Caco-2 (cell line): ENCODE data around the gene PLEKHG5. TPM values are rescaled to one million over a fixed set of nuclear protein-coding genes. Genes with fewer than 3 reads are reported as not detected.

Experiments used
- BruUV-seq: library from RNA; stranded (reverse); fragments of 400-500 nt; replicated peaks from 2 replicates; lab custom pipeline; 2021; lab: Mats Ljungman, UMichigan
- CTCF ChIA-PET: fragments of 300-600 bp; sonication (Branson Sonifier 250); formaldehyde crosslinking; loops from one replicate; lab custom pipeline; 2022; ENCODE audit warnings: antibody characterized with exemption; lab: Charles Lee
- POLR2A ChIA-PET: fragments of 300-600 bp; sonication (Branson Sonifier 250); formaldehyde crosslinking; loops from one replicate; lab custom pipeline; 2022; ENCODE audit warnings: antibody characterized with exemption; lab: Charles Lee
- DNase-seq, 2 experiments: peaks; one replicate each; pipeline versions ENCODE4 v3.0.0 to v3.0.0-alpha.2; 2020 to 2022
- H3K27me3 ChIP-seq: replicated peaks from 2 replicates; pipeline ENCODE4 v1.6.0; 2011; ENCODE audit warnings: low read length; ENCODE audit not compliant: control insufficient read depth, insufficient read depth
- H3K36me3 ChIP-seq: 2 replicates; pipeline ENCODE4 v1.5.1; 2011; ENCODE audit warnings: low read length; ENCODE audit not compliant: control insufficient read depth, insufficient read depth
- H3K4me1 ChIP-seq: fragments of 250-450 bp; sonication (Bioruptor Pico); 2 replicates; pipeline ENCODE4 v1.5.1; 2020; ENCODE audit warnings: mild to moderate bottlenecking
- H3K4me3 ChIP-seq: 2 replicates; pipeline ENCODE4 v1.5.1; 2011; ENCODE audit warnings: low read depth, mild to moderate bottlenecking, control low read depth, low read length
- H3K9me3 ChIP-seq: fragments of 250-450 bp; sonication (Bioruptor Pico); 2 replicates; pipeline ENCODE4 v1.5.1; 2020; ENCODE audit warnings: mild to moderate bottlenecking, moderate library complexity
- H3K27ac Mint-ChIP-seq: one replicate; pipeline ENCODE4 v1.8.0; 2022; ENCODE audit warnings: mixed read lengths; ENCODE audit not compliant: unreplicated experiment
- H3K27me3 Mint-ChIP-seq: one replicate; pipeline ENCODE4 v1.8.0; 2022; ENCODE audit warnings: mixed read lengths; ENCODE audit not compliant: insufficient read depth, unreplicated experiment
- H3K36me3 Mint-ChIP-seq: one replicate; pipeline ENCODE4 v1.8.0; 2022; ENCODE audit warnings: mild to moderate bottlenecking, mixed read lengths; ENCODE audit not compliant: insufficient read depth, unreplicated experiment
- H3K4me1 Mint-ChIP-seq: one replicate; pipeline ENCODE4 v1.8.0; 2022; ENCODE audit warnings: low read depth, mixed read lengths; ENCODE audit not compliant: unreplicated experiment
- H3K4me3 Mint-ChIP-seq: one replicate; pipeline ENCODE4 v1.8.0; 2022; ENCODE audit warnings: mild to moderate bottlenecking, moderate library complexity, mixed read lengths; ENCODE audit not compliant: unreplicated experiment
- H3K9me3 Mint-ChIP-seq: one replicate; pipeline ENCODE4 v1.8.0; 2022; ENCODE audit warnings: mixed read lengths; ENCODE audit not compliant: unreplicated experiment
- CTCF ChIP-seq, 2 experiments: fragments of 200-600 bp in 1 of 2; IDR thresholded peaks; 1 replicate in 1 of 2; 2 replicates in 1 of 2; pipeline versions ENCODE4 v1.5.1 to v1.8.0; 2011 to 2022; ENCODE audit warnings: antibody characterized with exemption in 1 of 2, control low read depth in 1 of 2, inconsistent platforms in 1 of 2, low read depth in 1 of 2, low read length in 1 of 2, mild to moderate bottlenecking in 1 of 2, moderate library complexity in 1 of 2; ENCODE audit not compliant: insufficient read depth in 1 of 2, severe bottlenecking in 1 of 2, unreplicated experiment in 1 of 2
- intact Hi-C: fragments of 100-400 bp; cut with micrococcal nuclease; formaldehyde crosslinking; loops from one replicate; pipeline ENCODE4 v1.10.0; 2022; ENCODE audit not compliant: unreplicated experiment
- microRNA-seq: library from miRNA; unstranded; fragments of <30 nt; microRNA quantifications from one replicate; pipeline ENCODE4 v1.2.0, GENCODE V29; 2022
- total RNA-seq: library from RNA; stranded (reverse); gene quantifications from 2 replicates; pipeline ENCODE4 v1.2.3, GENCODE V29; 2022

PLEKHG5 gene
- total RNA-seq, 1 experiment from 2014 or later: 12.2 TPM

GRCh38 chr1:6417961-6418667, 73.4 kb downstream of the PLEKHG5 start:
- H3K4me1 ChIP-seq: peaks cover 21% of the 10 kb centered on the region
- intact Hi-C loops: no loop called here
- no peak overlapping the region for H3K4me3 ChIP-seq
- DNase-seq: no peak
- ChIA-PET CTCF (no interaction called here), POLR2A (no interaction called here)
- Mint-ChIP-seq H3K27ac (no peak overlapping the region), H3K9me3 (no peaks in the 10 kb centered on the region), H3K36me3 (no peaks in the 10 kb centered on the region), H3K27me3 (peaks cover 7% of the 10 kb centered on the region), H3K4me3 (no peak overlapping the region), H3K4me1 (peaks cover 6% of the 10 kb centered on the region)
- peaks cover 2% of the 10 kb centered on the region; the same call in 1 of the 2 replicates for H3K27me3 ChIP-seq
- H3K36me3 ChIP-seq: no peaks in the 10 kb centered on the region
- TF ChIP-seq CTCF (IDR thresholded peaks at IDR 0.05; ENCODE audit: insufficient read depth in 1 of 2, low read depth in 1 of 2, low read length in 1 of 2, severe bottlenecking in 1 of 2, unreplicated experiment in 1 of 2): no peak
- no TSS peak for BruUV-seq
- no peaks in the 10 kb centered on the region for H3K9me3 ChIP-seq

Small RNA genes lying within 50 kb of the gene (microRNA-seq; reads per million reads assigned to microRNA genes)
- not detected for gene MIR4252

Other genes with a start within 250 kb of the PLEKHG5 start
- gene HES3, start 247.5 kb downstream of the PLEKHG5 start, total RNA-seq: not detected in 2 replicates
- 2.7 and 3.2 TPM in 2 replicates for gene GPR153, start 230.6 kb downstream of the PLEKHG5 start, total RNA-seq
- 179 and 221 TPM in 2 replicates for gene ACOT7, start 97.9 kb downstream of the PLEKHG5 start, total RNA-seq
- gene HES2, start 71.7 kb downstream of the PLEKHG5 start, total RNA-seq: 0.37 and 0.91 TPM in 2 replicates
- 14.9 and 16.3 TPM in 2 replicates for gene ESPN, start 66.9 kb downstream of the PLEKHG5 start, total RNA-seq
- gene TNFRSF25, start 25.5 kb downstream of the PLEKHG5 start, total RNA-seq: 15.0 and 16.3 TPM in 2 replicates
- 33.6 and 37.3 TPM in 2 replicates for gene NOL9, start 62.8 kb upstream of the PLEKHG5 start, total RNA-seq
- gene TAS1R1, start 63.6 kb upstream of the PLEKHG5 start, total RNA-seq: not detected in 2 replicates
- gene ZBTB48, start 88.3 kb upstream of the PLEKHG5 start, total RNA-seq: 22.5 and 24.8 TPM in 2 replicates
- gene KLHL21, start 111.2 kb upstream of the PLEKHG5 start, total RNA-seq: 21.6 and 22.4 TPM in 2 replicates
- 20.0 and 21.8 TPM in 2 replicates for gene PHF13, start 122.1 kb upstream of the PLEKHG5 start, total RNA-seq
- 13.5 and 15.1 TPM in 2 replicates for gene THAP3, start 133.2 kb upstream of the PLEKHG5 start, total RNA-seq
- gene DNAJC11, start 210.1 kb upstream of the PLEKHG5 start, total RNA-seq: 61.0 and 65.8 TPM in 2 replicates